Measurements from ENCODE around the gene CLIP3.
"Not testable (repeated sequence)": the region's sequence is repeated elsewhere in the genome, so short reads cannot be mapped to it uniquely, and the experiment has no call there.

The CLIP3 gene, protein sequence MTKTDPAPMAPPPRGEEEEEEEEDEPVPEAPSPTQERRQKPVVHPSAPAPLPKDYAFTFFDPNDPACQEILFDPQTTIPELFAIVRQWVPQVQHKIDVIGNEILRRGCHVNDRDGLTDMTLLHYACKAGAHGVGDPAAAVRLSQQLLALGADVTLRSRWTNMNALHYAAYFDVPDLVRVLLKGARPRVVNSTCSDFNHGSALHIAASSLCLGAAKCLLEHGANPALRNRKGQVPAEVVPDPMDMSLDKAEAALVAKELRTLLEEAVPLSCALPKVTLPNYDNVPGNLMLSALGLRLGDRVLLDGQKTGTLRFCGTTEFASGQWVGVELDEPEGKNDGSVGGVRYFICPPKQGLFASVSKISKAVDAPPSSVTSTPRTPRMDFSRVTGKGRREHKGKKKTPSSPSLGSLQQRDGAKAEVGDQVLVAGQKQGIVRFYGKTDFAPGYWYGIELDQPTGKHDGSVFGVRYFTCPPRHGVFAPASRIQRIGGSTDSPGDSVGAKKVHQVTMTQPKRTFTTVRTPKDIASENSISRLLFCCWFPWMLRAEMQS

DNA sequence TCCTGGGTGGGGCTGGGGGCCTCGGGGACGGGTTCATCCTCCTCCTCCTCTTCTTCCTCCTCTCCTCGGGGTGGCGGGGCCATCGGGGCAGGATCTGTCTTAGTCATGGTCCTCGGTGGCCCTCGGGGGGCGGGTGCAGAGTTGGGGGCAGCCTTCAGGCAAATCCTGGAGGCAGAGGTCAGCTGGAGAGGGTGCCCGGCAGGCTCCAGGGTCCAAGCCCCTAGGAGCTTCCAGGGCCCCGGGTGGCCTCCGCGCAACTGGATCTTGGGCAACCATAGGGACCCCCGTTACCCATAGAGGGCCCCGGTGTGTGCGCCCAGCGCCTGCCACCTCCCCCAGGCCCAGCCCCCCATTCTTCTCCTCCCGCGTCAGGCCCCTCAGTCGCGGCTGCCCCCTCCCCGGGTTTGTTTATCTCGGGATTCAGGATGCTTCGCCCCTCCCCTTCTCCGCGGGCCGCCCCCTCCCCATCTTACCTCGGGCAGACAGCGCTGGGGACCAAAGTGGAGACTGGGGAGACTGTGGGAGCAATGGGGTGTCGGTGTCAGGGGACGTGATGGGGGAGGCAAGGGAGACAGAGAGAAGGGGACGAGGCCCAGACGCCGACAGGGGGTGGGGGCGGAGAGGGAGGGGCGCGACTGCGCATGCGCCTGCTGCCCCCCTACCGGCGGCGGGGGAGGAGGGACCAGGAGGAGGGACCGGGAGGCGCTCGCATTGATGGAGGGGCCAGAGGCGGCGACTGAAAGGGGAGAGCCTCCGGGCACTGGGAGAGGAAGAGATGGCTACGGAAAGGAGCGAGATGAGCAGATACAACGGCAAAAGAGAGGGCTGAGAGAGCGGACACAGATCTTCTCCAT is at the start of gene CLIP3:
Gene CLIP3 (minus strand): TSS at position 623 of the 854 bp plus-strand sequence. CDS start 516 bp downstream, at position 107.
- Histone ChIP-seq H3K9ac (ENCODE audit: low read length) (peak within 1 kb of the TSS; percentile 42), H3K4me3 (ENCODE audit: low read depth, low read length) (peak within 1 kb of the TSS; percentile 87), H3K9me3 (ENCODE audit: control insufficient read depth, insufficient read depth, low read depth, low read length) (no peaks in the 10 kb centered on the region), H3K27me3 (ENCODE audit: control insufficient read depth, insufficient read depth, low read length) (no peaks in the 10 kb centered on the region), H3K4me1 (ENCODE audit: control insufficient read depth, insufficient read depth, low read length) (0 out of 2 replicates have a peak, but pooled peaks cover 6% of the 10 kb centered on the region), H3K27ac (ENCODE audit: low read depth, low read length) (no peak within 1 kb of the TSS), H3K36me3 (ENCODE audit: control insufficient read depth, insufficient read depth, low read length) (peaks cover 2% of the 10 kb centered on the region; the same call in 1 of the 2 replicates)

GRCh38 chr19:36081894-36082293 is 49.2 kb upstream of the CLIP3 start:
- H3K9ac ChIP-seq (ENCODE audit: low read length) = no peak overlapping the region
- H3K9me3 ChIP-seq (ENCODE audit: control insufficient read depth, insufficient read depth, low read depth, low read length) = no peaks in the 10 kb centered on the region
- H3K4me1 ChIP-seq (ENCODE audit: control insufficient read depth, insufficient read depth, low read length) = no peaks in the 10 kb centered on the region
- H3K27ac ChIP-seq (ENCODE audit: low read depth, low read length) = no peak overlapping the region
- no peaks in the 10 kb centered on the region for H3K27me3 ChIP-seq (ENCODE audit: control insufficient read depth, insufficient read depth, low read length)
- peaks cover 82% of the 10 kb centered on the region for H3K36me3 ChIP-seq (ENCODE audit: control insufficient read depth, insufficient read depth, low read length)
- H3K4me3 ChIP-seq (ENCODE audit: low read depth, low read length) = no peak overlapping the region

- H3K36me3 ChIP-seq (ENCODE audit: control insufficient read depth, insufficient read depth, low read length) = peaks cover 81% of the 10 kb centered on the region
- H3K9me3 ChIP-seq (ENCODE audit: control insufficient read depth, insufficient read depth, low read depth, low read length) = no peaks in the 10 kb centered on the region
- H3K27me3 ChIP-seq (ENCODE audit: control insufficient read depth, insufficient read depth, low read length) = no peaks in the 10 kb centered on the region
- no peak overlapping the region for H3K27ac ChIP-seq (ENCODE audit: low read depth, low read length)
- no peaks in the 10 kb centered on the region for H3K4me1 ChIP-seq (ENCODE audit: control insufficient read depth, insufficient read depth, low read length)
- H3K9ac ChIP-seq (ENCODE audit: low read length) = no peak overlapping the region
- no peak overlapping the region for H3K4me3 ChIP-seq (ENCODE audit: low read depth, low read length)
Observed at GRCh38 chr19:36081385-36081784, 48.7 kb upstream of the CLIP3 start.

DNA sequence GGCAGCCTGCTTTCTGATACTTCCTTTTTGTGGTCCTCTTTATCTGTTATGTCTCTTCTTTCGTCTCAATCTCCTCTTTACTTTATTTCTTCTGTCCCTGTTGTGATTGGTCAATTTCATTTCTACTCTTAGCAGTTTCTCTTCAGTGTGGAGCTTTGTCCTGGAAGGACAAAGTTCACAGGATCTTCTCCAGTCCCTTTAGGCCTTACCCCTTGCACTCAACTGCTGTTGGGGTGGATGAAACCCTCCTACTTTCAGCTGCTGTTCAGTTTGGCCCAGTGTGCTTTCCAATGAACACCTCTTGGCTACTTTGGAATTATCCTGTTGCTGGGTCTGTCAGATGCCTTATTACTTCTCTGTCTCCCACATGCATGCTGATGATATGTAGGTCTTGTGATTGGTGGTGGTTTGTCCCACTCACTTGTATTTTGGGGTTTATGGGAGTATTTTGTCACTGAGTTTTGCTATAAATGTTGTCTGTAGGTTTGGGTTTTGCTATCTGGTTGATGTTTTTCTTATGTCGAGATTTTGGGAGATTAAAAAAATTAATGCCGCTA is 46.8 kb upstream of the CLIP3 start:
- H3K36me3 ChIP-seq (ENCODE audit: control insufficient read depth, insufficient read depth, low read length) = peaks cover 81% of the 10 kb centered on the region

GRCh38 chr19:36073121-36073876 is 40.6 kb upstream of the CLIP3 start:
- peaks cover 74% of the 10 kb centered on the region for H3K36me3 ChIP-seq (ENCODE audit: control insufficient read depth, insufficient read depth, low read length)
- H3K27me3 ChIP-seq (ENCODE audit: control insufficient read depth, insufficient read depth, low read length) = no peaks in the 10 kb centered on the region
- H3K4me3 ChIP-seq (ENCODE audit: low read depth, low read length) = no peak overlapping the region
- H3K9ac ChIP-seq (ENCODE audit: low read length) = no peak overlapping the region
- H3K27ac ChIP-seq (ENCODE audit: low read depth, low read length) = no peak overlapping the region
- H3K4me1 ChIP-seq (ENCODE audit: control insufficient read depth, insufficient read depth, low read length) = no peaks in the 10 kb centered on the region
- no peaks in the 10 kb centered on the region for H3K9me3 ChIP-seq (ENCODE audit: control insufficient read depth, insufficient read depth, low read depth, low read length)

More for the DNA sequence above, 46.8 kb upstream of the CLIP3 start:
- Histone ChIP-seq H3K9ac (ENCODE audit: low read length) (no peak overlapping the region), H3K9me3 (ENCODE audit: control insufficient read depth, insufficient read depth, low read depth, low read length) (no peaks in the 10 kb centered on the region), H3K27me3 (ENCODE audit: control insufficient read depth, insufficient read depth, low read length) (no peaks in the 10 kb centered on the region), H3K27ac (ENCODE audit: low read depth, low read length) (no peak overlapping the region), H3K4me3 (ENCODE audit: low read depth, low read length) (no peak overlapping the region), H3K4me1 (ENCODE audit: control insufficient read depth, insufficient read depth, low read length) (no peaks in the 10 kb centered on the region)

DNA sequence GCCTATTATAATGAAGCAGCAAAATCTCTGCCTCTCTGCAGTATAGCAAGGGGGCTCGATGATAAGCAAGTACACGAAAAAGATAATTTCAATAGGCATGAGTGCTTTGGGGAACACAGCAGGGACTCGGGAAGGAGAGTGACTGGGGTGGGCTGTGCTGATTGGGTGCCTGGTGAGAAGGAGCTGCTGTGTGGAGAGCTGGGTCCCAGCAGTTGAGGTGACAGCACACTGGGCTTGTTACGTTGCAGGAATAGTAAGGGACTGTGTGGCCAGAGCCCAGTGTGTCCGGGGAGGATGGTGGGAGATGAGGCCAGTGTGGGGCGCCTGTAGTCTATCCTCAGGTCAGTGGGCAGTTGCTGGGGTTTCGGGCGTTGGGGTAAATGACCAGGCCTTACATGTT is 39.4 kb upstream of the CLIP3 start:
- Histone ChIP-seq H3K9me3 (ENCODE audit: control insufficient read depth, insufficient read depth, low read depth, low read length) (no peaks in the 10 kb centered on the region), H3K9ac (ENCODE audit: low read length) (no peak overlapping the region), H3K27me3 (ENCODE audit: control insufficient read depth, insufficient read depth, low read length) (no peaks in the 10 kb centered on the region), H3K27ac (ENCODE audit: low read depth, low read length) (no peak overlapping the region), H3K36me3 (ENCODE audit: control insufficient read depth, insufficient read depth, low read length) (peaks cover 80% of the 10 kb centered on the region), H3K4me3 (ENCODE audit: low read depth, low read length) (no peak overlapping the region), H3K4me1 (ENCODE audit: control insufficient read depth, insufficient read depth, low read length) (no peaks in the 10 kb centered on the region)

DNA sequence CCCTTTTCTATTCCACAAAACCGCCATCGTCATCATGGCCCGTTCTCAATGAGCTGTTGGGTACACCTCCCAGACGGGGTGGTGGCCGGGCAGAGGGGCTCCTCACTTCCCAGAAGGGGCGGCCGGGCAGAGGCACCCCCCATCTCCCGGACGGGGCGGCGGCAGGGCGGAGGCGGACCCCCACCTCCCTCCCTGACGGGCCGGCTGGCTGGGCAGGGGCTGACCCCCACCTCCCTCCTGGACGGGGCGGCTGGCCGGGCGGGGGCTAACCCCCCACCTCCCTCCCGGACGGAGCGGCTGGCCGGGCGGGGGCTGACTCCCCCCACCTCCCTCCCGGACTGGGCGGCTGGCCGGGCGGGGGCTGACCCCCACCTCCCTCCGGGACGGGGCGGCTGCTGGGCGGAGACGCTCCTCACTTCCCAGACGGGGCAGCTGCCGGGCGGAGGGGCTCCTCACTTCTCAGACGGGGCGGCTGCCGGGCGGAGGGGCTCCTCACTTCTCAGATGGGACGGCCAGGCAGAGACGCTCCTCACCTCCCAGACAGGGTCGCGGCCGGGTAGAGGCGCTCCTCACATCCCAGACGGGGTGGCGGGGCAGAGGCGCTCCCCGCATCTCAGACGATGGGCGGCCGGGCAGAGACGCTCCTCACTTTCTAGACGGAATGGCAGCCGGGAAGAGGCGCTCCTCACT is 36.3 kb upstream of the CLIP3 start:
- H3K27ac ChIP-seq (ENCODE audit: low read depth, low read length); H3K4me3 ChIP-seq (ENCODE audit: low read depth, low read length); H3K9ac ChIP-seq (ENCODE audit: low read length); H3K4me1 ChIP-seq (ENCODE audit: control insufficient read depth, insufficient read depth, low read length); H3K9me3 ChIP-seq (ENCODE audit: control insufficient read depth, insufficient read depth, low read depth, low read length); H3K27me3 ChIP-seq (ENCODE audit: control insufficient read depth, insufficient read depth, low read length): not testable (repeated sequence)
- peaks cover 78% of the 10 kb centered on the region for H3K36me3 ChIP-seq (ENCODE audit: control insufficient read depth, insufficient read depth, low read length)

DNA sequence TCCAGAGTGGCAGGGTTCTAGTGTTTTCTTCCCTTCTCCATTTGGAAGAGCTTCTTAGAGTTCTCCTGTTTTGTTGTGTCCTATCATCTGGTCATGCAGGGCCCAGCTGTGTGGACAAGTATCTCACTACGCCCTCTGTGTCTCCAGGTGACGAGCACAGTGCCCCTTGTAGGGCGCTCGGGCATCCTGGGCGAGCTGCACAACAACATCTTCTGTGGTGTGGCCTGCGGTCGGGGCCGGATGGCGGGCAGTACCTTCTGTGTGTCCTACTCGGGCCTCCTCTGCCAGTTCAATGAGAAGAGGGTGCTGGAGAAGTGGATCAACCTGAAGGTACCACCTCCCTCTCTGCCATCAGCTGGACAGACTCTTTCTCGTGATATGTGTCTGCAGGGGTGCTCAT is 35.0 kb upstream of the CLIP3 start:
- Histone ChIP-seq H3K4me1 (ENCODE audit: control insufficient read depth, insufficient read depth, low read length) (no peaks in the 10 kb centered on the region), H3K27me3 (ENCODE audit: control insufficient read depth, insufficient read depth, low read length) (no peaks in the 10 kb centered on the region), H3K9me3 (ENCODE audit: control insufficient read depth, insufficient read depth, low read depth, low read length) (no peaks in the 10 kb centered on the region), H3K9ac (ENCODE audit: low read length) (no peak overlapping the region), H3K4me3 (ENCODE audit: low read depth, low read length) (no peak overlapping the region), H3K36me3 (ENCODE audit: control insufficient read depth, insufficient read depth, low read length) (peaks cover 75% of the 10 kb centered on the region), H3K27ac (ENCODE audit: low read depth, low read length) (no peak overlapping the region)

- H3K36me3 ChIP-seq (ENCODE audit: control insufficient read depth, insufficient read depth, low read length) = peaks cover 74% of the 10 kb centered on the region
Observed at GRCh38 chr19:36064826-36065225, 32.2 kb upstream of the CLIP3 start.

DNA sequence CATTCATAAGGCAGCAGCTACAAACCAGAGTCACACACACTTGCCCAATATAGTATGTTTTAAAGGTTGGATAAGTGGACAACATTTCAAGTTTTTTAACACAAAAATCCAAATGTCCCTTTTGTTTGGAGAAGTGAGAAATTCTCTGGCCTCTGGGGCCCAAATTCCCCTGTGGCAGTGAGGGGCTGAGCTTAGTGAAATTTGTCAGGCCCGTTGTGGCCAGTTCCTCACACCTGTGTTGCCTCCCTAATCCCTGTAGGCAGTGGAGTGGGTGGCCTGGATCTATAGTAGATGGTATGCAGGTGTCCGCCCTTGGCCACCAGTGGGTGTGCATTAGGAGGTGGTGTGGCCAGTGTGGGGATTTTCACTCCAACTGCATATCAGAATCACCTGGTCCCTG is 28.7 kb upstream of the CLIP3 start:
- Histone ChIP-seq H3K4me3 (ENCODE audit: low read depth, low read length) (no peak overlapping the region), H3K4me1 (ENCODE audit: control insufficient read depth, insufficient read depth, low read length) (no peaks in the 10 kb centered on the region), H3K9me3 (ENCODE audit: control insufficient read depth, insufficient read depth, low read depth, low read length) (no peaks in the 10 kb centered on the region), H3K36me3 (ENCODE audit: control insufficient read depth, insufficient read depth, low read length) (peaks cover 74% of the 10 kb centered on the region), H3K27me3 (ENCODE audit: control insufficient read depth, insufficient read depth, low read length) (no peaks in the 10 kb centered on the region), H3K9ac (ENCODE audit: low read length) (no peak overlapping the region), H3K27ac (ENCODE audit: low read depth, low read length) (no peak overlapping the region)

More at GRCh38 chr19:36064826-36065225, 32.2 kb upstream of the CLIP3 start:
- Histone ChIP-seq H3K27ac (ENCODE audit: low read depth, low read length) (no peak overlapping the region), H3K9me3 (ENCODE audit: control insufficient read depth, insufficient read depth, low read depth, low read length) (no peaks in the 10 kb centered on the region), H3K4me3 (ENCODE audit: low read depth, low read length) (no peak overlapping the region), H3K4me1 (ENCODE audit: control insufficient read depth, insufficient read depth, low read length) (no peaks in the 10 kb centered on the region), H3K9ac (ENCODE audit: low read length) (no peak overlapping the region), H3K27me3 (ENCODE audit: control insufficient read depth, insufficient read depth, low read length) (no peaks in the 10 kb centered on the region)
